ENCODE measurements around the gene OR13J1.

OR13J1 gene

GRCh38 chr9:35829084-35829763 lies 41.0 kb downstream of the OR13J1 start, which contains the start of gene TMEM8B:
TSS of gene TMEM8B (plus strand) at chr9:35829228. CDS start at chr9:35829448, 220 bp downstream.
- peak; percentile 93 for DNase-seq

GRCh38 chr9:35828716-35829083 lies 41.5 kb downstream of the OR13J1 start, which contains the start of gene FAM221B:
TSS of gene FAM221B (minus strand) at chr9:35828732. CDS start at chr9:35826161, 2,571 bp downstream.
- no peak for DNase-seq

- no peak for DNase-seq
These were observed 42.7 kb downstream of the OR13J1 start for GRCh38 chr9:35827486-35827885.

- peak; percentile 67 for DNase-seq
These were observed 44.0 kb downstream of the OR13J1 start for GRCh38 chr9:35826071-35826701.

- no peak for DNase-seq
These were observed 47.3 kb downstream of the OR13J1 start for GRCh38 chr9:35822926-35823325.

- no peak for DNase-seq
These were observed 50.1 kb downstream of the OR13J1 start for GRCh38 chr9:35820076-35820475.

Measured in CD4-positive, alpha-beta T cell treated with Interleukin-12 subunit alpha and Interleukin-12 subunit beta, for 1 hour (primary cell).